ENCODE measurements around the gene TRAK2. TPM values are rescaled to one million over a fixed set of nuclear protein-coding genes. Genes with fewer than 3 reads are reported as not detected.

The TRAK2 gene
- total RNA-seq, 1 donor from 2014 or later: 26.6 TPM

DNA sequence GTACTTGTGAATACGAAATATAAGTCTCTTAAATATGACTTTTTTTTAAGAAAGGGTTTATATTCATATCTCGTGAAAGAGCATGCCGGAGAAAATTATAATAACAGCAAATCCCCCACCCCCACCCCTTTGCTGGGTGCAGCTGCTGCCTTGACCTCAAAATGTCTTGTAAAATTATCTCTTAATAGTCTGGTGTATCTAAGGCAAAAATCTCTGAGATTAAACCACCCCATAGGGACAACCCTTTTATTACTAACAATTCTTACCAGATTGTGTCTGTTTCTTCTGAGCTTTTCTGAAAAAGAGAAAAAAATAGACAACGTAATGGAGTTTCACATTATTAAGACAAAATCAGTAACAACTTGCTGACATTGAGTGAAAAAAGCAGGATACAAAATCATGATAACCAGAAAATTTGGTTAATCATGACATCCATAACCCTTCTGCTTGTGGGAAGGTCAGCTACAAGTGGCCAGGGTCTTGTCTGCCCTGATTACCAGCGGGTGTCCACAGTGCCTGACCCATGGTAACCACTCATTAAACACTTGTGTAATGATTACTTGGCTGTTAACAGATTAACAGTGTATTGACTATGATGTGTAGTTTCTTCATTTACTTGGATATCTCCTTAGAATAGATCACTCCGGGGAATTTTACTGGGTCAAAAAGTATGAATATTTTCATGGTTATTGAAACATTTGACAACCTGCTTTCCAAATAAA lies 1.8 kb upstream of the TRAK2 start:
- no peaks in the 10 kb centered on the region for H3K36me3 ChIP-seq (ENCODE audit: control insufficient read depth, insufficient read depth, low read length)
- H3K27me3 ChIP-seq (ENCODE audit: control insufficient read depth, insufficient read depth, low read length): no peaks in the 10 kb centered on the region
- no peak for DNase-seq (ENCODE audit: low read depth)
- TF ChIP-seq, protein P1, sequence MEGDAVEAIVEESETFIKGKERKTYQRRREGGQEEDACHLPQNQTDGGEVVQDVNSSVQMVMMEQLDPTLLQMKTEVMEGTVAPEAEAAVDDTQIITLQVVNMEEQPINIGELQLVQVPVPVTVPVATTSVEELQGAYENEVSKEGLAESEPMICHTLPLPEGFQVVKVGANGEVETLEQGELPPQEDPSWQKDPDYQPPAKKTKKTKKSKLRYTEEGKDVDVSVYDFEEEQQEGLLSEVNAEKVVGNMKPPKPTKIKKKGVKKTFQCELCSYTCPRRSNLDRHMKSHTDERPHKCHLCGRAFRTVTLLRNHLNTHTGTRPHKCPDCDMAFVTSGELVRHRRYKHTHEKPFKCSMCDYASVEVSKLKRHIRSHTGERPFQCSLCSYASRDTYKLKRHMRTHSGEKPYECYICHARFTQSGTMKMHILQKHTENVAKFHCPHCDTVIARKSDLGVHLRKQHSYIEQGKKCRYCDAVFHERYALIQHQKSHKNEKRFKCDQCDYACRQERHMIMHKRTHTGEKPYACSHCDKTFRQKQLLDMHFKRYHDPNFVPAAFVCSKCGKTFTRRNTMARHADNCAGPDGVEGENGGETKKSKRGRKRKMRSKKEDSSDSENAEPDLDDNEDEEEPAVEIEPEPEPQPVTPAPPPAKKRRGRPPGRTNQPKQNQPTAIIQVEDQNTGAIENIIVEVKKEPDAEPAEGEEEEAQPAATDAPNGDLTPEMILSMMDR (IDR thresholded peaks at IDR 0.05; ENCODE audit: insufficient read depth, low read length, poor library complexity, severe bottlenecking): no peak
- no peak overlapping the region for H3K4me3 ChIP-seq (ENCODE audit: low read depth, low read length)

GRCh38 chr2:201452058-201452921 lies 1.0 kb upstream of the TRAK2 start:
- Histone ChIP-seq H3K27me3 (ENCODE audit: control insufficient read depth, insufficient read depth, low read length) (no peaks in the 10 kb centered on the region), H3K4me3 (ENCODE audit: low read depth, low read length) (peak overlapping the region; percentile 97), H3K36me3 (ENCODE audit: control insufficient read depth, insufficient read depth, low read length) (no peaks in the 10 kb centered on the region)
- DNase-seq (ENCODE audit: low read depth): no peak
- TF ChIP-seq, protein P1 (IDR thresholded peaks at IDR 0.05; ENCODE audit: insufficient read depth, low read length, poor library complexity, severe bottlenecking): no peak

- Histone ChIP-seq H3K4me3 (ENCODE audit: low read depth, low read length) (peak overlapping the region; percentile 97), H3K36me3 (ENCODE audit: control insufficient read depth, insufficient read depth, low read length) (no peaks in the 10 kb centered on the region), H3K27me3 (ENCODE audit: control insufficient read depth, insufficient read depth, low read length) (no peaks in the 10 kb centered on the region)
- TF ChIP-seq, protein P1 (IDR thresholded peaks at IDR 0.05; ENCODE audit: insufficient read depth, low read length, poor library complexity, severe bottlenecking): no peak
- DNase-seq (ENCODE audit: low read depth): no peak
Measured at GRCh38 chr2:201450954-201451291, 335 bp downstream of the TRAK2 start.

DNA sequence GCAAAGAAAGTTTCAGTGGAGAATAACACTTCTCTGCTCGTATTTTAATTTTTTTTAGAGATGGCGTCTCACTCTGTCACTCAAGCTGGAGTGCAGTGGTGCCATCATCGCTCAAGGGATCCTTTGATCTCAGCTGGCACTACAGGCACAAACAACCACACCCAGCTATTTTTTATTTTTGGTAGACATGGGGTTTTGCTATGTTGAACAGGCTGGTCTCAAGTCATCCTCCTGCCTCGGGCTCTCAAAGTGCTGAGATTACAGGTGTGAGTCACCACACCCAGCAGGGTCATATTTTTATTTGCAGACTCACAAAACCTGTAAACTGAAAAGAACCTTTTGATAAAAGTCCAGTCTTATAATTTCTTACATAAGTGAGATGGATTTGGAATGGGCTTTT lies 2.6 kb downstream of the TRAK2 start:
- DNase-seq (ENCODE audit: low read depth): no peak

GRCh38 chr2:201448061-201448460 lies 3.2 kb downstream of the TRAK2 start:
- TF ChIP-seq, protein P1 (IDR thresholded peaks at IDR 0.05; ENCODE audit: insufficient read depth, low read length, poor library complexity, severe bottlenecking): no peak
- H3K4me3 ChIP-seq (ENCODE audit: low read depth, low read length): no peak overlapping the region
- H3K36me3 ChIP-seq (ENCODE audit: control insufficient read depth, insufficient read depth, low read length): no peaks in the 10 kb centered on the region
- DNase-seq (ENCODE audit: low read depth): no peak
- no peaks in the 10 kb centered on the region for H3K27me3 ChIP-seq (ENCODE audit: control insufficient read depth, insufficient read depth, low read length)

More for the DNA sequence above, 2.6 kb downstream of the TRAK2 start:
- Histone ChIP-seq H3K36me3 (ENCODE audit: control insufficient read depth, insufficient read depth, low read length) (no peaks in the 10 kb centered on the region), H3K4me3 (ENCODE audit: low read depth, low read length) (no peak overlapping the region), H3K27me3 (ENCODE audit: control insufficient read depth, insufficient read depth, low read length) (no peaks in the 10 kb centered on the region)
- TF ChIP-seq, protein P1 (IDR thresholded peaks at IDR 0.05; ENCODE audit: insufficient read depth, low read length, poor library complexity, severe bottlenecking): no peak

All from kidney epithelial cell (primary cell).